ENCODE results near the gene C20orf141.

Gene C20orf141

DNA sequence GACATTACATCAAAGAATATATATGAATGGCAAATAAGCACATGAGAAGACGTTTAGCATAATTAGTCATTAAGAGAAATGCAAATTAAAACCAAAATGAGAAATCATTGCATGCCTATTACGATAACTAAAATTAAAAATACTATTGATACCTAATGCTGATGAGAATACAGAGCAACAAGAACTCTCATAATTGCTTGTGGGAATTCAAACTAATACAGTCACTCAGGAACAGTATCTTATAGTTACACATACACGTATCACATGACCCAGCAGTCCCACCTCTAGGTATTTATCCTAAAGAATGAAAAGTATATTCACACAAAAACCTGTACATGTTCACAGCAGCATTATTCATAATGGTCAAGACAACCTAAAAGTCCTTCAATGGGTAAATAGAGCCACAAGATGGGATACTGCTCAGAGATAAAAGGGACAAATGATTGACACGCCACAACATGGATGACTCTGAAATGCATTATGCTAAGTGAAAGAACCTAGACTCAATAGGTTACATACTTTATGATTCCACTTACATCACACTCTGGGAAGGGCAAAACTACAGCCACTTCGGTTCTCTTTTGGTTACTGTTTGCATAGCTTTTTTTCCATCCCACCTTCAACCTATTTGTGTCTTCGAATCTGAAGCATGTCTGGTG is 30.8 kb upstream of the C20orf141 start:
- Histone ChIP-seq H3K4me1 (ENCODE audit: control insufficient read depth, insufficient read depth, low read length) (no peaks in the 10 kb centered on the region), H3K27ac (ENCODE audit: extremely low read depth, low read depth, low read length) (no peak overlapping the region), H3K4me3 (ENCODE audit: low read depth, low read length) (no peak overlapping the region), H3K9me3 (ENCODE audit: control insufficient read depth, insufficient read depth, low read depth, low read length) (no peaks in the 10 kb centered on the region), H3K36me3 (ENCODE audit: control insufficient read depth in 2 of 2, insufficient read depth in 1 of 2, low read length in 2 of 2) (no peaks in the 10 kb centered on the region)
- TF ChIP-seq, protein P1, sequence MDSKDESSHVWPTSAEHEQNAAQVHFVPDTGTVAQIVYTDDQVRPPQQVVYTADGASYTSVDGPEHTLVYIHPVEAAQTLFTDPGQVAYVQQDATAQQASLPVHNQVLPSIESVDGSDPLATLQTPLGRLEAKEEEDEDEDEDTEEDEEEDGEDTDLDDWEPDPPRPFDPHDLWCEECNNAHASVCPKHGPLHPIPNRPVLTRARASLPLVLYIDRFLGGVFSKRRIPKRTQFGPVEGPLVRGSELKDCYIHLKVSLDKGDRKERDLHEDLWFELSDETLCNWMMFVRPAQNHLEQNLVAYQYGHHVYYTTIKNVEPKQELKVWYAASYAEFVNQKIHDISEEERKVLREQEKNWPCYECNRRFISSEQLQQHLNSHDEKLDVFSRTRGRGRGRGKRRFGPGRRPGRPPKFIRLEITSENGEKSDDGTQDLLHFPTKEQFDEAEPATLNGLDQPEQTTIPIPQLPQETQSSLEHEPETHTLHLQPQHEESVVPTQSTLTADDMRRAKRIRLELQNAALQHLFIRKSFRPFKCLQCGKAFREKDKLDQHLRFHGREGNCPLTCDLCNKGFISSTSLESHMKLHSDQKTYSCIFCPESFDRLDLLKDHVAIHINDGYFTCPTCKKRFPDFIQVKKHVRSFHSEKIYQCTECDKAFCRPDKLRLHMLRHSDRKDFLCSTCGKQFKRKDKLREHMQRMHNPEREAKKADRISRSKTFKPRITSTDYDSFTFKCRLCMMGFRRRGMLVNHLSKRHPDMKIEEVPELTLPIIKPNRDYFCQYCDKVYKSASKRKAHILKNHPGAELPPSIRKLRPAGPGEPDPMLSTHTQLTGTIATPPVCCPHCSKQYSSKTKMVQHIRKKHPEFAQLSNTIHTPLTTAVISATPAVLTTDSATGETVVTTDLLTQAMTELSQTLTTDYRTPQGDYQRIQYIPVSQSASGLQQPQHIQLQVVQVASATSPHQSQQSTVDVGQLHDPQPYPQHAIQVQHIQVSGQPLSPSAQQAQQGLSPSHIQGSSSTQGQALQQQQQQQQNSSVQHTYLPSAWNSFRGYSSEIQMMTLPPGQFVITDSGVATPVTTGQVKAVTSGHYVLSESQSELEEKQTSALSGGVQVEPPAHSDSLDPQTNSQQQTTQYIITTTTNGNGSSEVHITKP (tag by site-specific recombination; IDR thresholded peaks at IDR 0.05) = peak; percentile 58
- TF ChIP-seq ZNF558 (tag by site-specific recombination; IDR thresholded peaks at IDR 0.05) = no peak
- ChIA-PET POLR2A (no interaction called here), CTCF (interaction anchor here (0.6 to 0.7 kb wide), 3 partner anchors 11 to 40 kb away, joined by 3 to 4 read pairs (median 4); no protein-coding TSS in a partner anchor)

DNA sequence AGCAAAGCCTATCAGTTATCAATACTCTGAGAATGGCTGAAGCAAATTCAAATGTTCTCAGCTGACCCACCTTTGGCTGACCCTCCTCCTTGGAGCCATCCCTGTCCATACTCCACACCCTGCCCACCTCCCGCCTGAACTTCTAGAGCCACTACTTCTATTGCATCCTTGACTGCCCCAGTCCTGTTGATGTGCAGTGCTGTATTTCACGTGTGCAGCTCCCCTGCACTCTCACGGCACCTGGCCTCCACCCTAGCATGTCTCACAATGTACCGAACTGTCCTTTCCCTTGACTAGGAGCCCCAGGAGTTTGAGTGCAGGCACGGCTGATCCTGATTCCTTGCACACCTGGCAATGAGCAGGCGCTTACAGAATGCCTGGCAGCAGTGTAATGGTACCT is 21.3 kb upstream of the C20orf141 start:
- no peaks in the 10 kb centered on the region for H3K9me3 ChIP-seq (ENCODE audit: control insufficient read depth, insufficient read depth, low read depth, low read length)
- 0 out of 2 replicates have a peak, but pooled peaks cover 2% of the 10 kb centered on the region for H3K4me1 ChIP-seq (ENCODE audit: control insufficient read depth, insufficient read depth, low read length)
- no peak overlapping the region for H3K4me3 ChIP-seq (ENCODE audit: low read depth, low read length)
- TF ChIP-seq ZNF660 (tag by site-specific recombination; IDR thresholded peaks at IDR 0.05) = no peak
- TF ChIP-seq ZNF184 (tag by site-specific recombination; IDR thresholded peaks at IDR 0.05) = no peak
- TF ChIP-seq, protein P2, sequence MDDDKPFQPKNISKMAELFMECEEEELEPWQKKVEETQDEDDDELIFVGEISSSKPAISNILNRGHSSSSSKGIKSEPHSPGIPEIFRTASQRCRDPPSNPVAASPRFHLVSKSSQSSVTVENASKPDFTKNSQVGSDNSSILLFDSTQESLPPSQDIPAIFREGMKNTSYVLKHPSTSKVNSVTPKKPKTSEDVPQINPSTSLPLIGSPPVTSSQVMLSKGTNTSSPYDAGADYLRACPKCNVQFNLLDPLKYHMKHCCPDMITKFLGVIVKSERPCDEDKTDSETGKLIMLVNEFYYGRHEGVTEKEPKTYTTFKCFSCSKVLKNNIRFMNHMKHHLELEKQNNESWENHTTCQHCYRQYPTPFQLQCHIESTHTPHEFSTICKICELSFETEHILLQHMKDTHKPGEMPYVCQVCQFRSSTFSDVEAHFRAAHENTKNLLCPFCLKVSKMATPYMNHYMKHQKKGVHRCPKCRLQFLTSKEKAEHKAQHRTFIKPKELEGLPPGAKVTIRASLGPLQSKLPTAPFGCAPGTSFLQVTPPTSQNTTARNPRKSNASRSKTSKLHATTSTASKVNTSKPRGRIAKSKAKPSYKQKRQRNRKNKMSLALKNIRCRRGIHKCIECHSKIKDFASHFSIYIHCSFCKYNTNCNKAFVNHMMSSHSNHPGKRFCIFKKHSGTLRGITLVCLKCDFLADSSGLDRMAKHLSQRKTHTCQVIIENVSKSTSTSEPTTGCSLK (tag by site-specific recombination; IDR thresholded peaks at IDR 0.05) = no peak
- TF ChIP-seq ZNF23 (tag by site-specific recombination; IDR thresholded peaks at IDR 0.05; ENCODE audit: borderline replicate concordance) = no peak
- TF ChIP-seq ZEB2 (tag by site-specific recombination; IDR thresholded peaks at IDR 0.05) = no peak
- no peak for TF ChIP-seq HOXD13 (CRISPR knock-in tag; IDR thresholded peaks at IDR 0.05; ENCODE audit: borderline replicate concordance)
- no peak for TF ChIP-seq GLI2 (tag by site-specific recombination; IDR thresholded peaks at IDR 0.05; ENCODE audit: borderline replicate concordance, low read depth)
- TF ChIP-seq, protein P3, sequence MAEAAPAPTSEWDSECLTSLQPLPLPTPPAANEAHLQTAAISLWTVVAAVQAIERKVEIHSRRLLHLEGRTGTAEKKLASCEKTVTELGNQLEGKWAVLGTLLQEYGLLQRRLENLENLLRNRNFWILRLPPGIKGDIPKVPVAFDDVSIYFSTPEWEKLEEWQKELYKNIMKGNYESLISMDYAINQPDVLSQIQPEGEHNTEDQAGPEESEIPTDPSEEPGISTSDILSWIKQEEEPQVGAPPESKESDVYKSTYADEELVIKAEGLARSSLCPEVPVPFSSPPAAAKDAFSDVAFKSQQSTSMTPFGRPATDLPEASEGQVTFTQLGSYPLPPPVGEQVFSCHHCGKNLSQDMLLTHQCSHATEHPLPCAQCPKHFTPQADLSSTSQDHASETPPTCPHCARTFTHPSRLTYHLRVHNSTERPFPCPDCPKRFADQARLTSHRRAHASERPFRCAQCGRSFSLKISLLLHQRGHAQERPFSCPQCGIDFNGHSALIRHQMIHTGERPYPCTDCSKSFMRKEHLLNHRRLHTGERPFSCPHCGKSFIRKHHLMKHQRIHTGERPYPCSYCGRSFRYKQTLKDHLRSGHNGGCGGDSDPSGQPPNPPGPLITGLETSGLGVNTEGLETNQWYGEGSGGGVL (tag by site-specific recombination; IDR thresholded peaks at IDR 0.05) = no peak
- no peak for TF ChIP-seq ZFP41 (tag by site-specific recombination; IDR thresholded peaks at IDR 0.05; ENCODE audit: borderline replicate concordance)
- no peak for TF ChIP-seq KLF10 (tag by site-specific recombination; IDR thresholded peaks at IDR 0.05)
- no peak for TF ChIP-seq ZNF350 (tag by site-specific recombination; IDR thresholded peaks at IDR 0.05)
- ChIA-PET CTCF (interaction anchor here (0.8 to 0.9 kb wide), 2 partner anchors 57 to 61 kb away, joined by 3 read pairs; no protein-coding TSS in a partner anchor), POLR2A (interaction anchor here (0.5 kb wide), 1 partner anchor 16 kb away, joined by 3 read pairs; no protein-coding TSS in a partner anchor)
- no peak overlapping the region for H3K27ac ChIP-seq (ENCODE audit: extremely low read depth, low read depth, low read length)
- peaks cover 0 to 16% of the 10 kb centered on the region in 2 experiments; a peak in 1 of 3 replicates for H3K36me3 ChIP-seq (ENCODE audit: control insufficient read depth in 2 of 2, insufficient read depth in 1 of 2, low read length in 2 of 2)
